Osteocyte (in vitro differentiated cells): ENCODE data around the gene EPAS1. TPM values are rescaled to one million over a fixed set of nuclear protein-coding genes. Genes with fewer than 3 reads are reported as not detected.

ENCODE experiments used
- DNase-seq: peaks from one replicate; pipeline ENCODE4 v3.0.0; 2021; ENCODE audit warnings: mixed read lengths; ENCODE audit not compliant: unreplicated experiment; ENCODE audit errors: extremely low spot score
- H3K27ac Mint-ChIP-seq: one replicate; pipeline ENCODE4 v1.8.0; 2021; ENCODE audit warnings: mild to moderate bottlenecking, mixed read lengths; ENCODE audit not compliant: unreplicated experiment
- H3K27me3 Mint-ChIP-seq: one replicate; pipeline ENCODE4 v1.8.0; 2021; ENCODE audit warnings: mixed read lengths; ENCODE audit not compliant: unreplicated experiment
- H3K36me3 Mint-ChIP-seq: one replicate; pipeline ENCODE4 v1.8.0; 2021; ENCODE audit warnings: mixed read lengths; ENCODE audit not compliant: unreplicated experiment
- H3K4me1 Mint-ChIP-seq: one replicate; pipeline ENCODE4 v1.8.0; 2021; ENCODE audit warnings: mixed read lengths; ENCODE audit not compliant: unreplicated experiment
- H3K4me3 Mint-ChIP-seq: one replicate; pipeline ENCODE4 v1.8.0; 2021; ENCODE audit warnings: mild to moderate bottlenecking, moderate library complexity, mixed read lengths; ENCODE audit not compliant: unreplicated experiment
- H3K9me3 Mint-ChIP-seq: one replicate; pipeline ENCODE4 v1.8.0; 2021; ENCODE audit warnings: mixed read lengths; ENCODE audit not compliant: unreplicated experiment
- total RNA-seq: library from RNA; stranded (reverse); gene quantifications from 2 replicates; pipeline ENCODE4 v1.2.1, GENCODE V29; 2021
- TF ChIP-seq, protein P1 (sequence below): fragments of 200-600 bp; sonication (generic); IDR thresholded peaks from 2 replicates; pipeline ENCODE4 v1.5.0; 2021; ENCODE audit warnings: antibody characterized with exemption, mild to moderate bottlenecking, moderate library complexity

The EPAS1 gene
- total RNA-seq, 1 donor from 2014 or later: 14.1 TPM

DNA sequence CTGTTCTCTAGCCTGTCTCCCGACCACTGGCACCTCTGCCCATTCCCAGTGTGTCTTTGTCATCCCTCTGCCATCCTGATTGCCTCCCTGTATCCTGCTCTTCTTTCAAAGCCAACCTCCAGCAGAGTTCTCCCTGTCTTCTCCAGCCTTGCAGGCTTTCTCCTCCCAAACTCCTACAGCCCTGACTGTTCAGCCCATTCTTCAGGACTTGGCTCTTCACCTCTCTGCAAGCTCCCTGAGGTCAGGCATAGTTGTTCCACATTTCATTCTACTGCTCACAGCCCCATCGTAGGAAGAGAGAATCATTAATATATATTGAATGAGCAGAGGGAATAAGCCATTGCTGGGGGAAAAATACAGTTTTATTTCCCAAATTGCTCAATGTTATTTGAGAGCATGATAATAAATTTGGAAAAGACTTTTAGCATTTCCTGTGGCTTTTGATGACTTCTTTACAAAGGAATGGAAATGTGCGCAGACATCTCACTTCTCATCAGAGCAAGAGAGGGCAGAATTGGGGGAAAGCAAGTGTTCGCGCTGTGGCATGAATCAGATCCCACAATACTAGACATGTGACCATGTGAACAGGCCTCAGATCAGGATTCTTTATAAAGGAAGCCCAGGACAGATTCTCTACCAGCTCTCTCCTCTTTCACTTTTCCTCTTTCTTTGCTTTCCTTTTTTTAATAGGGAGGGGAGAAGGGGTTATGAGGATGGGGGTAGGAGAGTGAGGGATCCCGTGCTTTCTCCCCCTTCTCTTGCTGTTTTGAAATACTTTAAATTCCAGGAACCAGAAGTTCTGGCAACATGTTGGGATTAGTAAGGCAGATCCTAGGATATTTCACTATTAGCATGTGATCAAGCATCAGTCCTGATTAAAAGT lies 37.4 kb downstream of the EPAS1 start:
- Mint-ChIP-seq H3K36me3 (no peaks in the 10 kb centered on the region), H3K4me3 (peak overlapping the region; percentile 46), H3K27ac (peak overlapping the region; percentile 96), H3K4me1 (peaks cover 68% of the 10 kb centered on the region), H3K27me3 (no peaks in the 10 kb centered on the region), H3K9me3 (no peaks in the 10 kb centered on the region)
- DNase-seq: no peak
- TF ChIP-seq, protein P1, sequence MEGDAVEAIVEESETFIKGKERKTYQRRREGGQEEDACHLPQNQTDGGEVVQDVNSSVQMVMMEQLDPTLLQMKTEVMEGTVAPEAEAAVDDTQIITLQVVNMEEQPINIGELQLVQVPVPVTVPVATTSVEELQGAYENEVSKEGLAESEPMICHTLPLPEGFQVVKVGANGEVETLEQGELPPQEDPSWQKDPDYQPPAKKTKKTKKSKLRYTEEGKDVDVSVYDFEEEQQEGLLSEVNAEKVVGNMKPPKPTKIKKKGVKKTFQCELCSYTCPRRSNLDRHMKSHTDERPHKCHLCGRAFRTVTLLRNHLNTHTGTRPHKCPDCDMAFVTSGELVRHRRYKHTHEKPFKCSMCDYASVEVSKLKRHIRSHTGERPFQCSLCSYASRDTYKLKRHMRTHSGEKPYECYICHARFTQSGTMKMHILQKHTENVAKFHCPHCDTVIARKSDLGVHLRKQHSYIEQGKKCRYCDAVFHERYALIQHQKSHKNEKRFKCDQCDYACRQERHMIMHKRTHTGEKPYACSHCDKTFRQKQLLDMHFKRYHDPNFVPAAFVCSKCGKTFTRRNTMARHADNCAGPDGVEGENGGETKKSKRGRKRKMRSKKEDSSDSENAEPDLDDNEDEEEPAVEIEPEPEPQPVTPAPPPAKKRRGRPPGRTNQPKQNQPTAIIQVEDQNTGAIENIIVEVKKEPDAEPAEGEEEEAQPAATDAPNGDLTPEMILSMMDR: no peak

DNA sequence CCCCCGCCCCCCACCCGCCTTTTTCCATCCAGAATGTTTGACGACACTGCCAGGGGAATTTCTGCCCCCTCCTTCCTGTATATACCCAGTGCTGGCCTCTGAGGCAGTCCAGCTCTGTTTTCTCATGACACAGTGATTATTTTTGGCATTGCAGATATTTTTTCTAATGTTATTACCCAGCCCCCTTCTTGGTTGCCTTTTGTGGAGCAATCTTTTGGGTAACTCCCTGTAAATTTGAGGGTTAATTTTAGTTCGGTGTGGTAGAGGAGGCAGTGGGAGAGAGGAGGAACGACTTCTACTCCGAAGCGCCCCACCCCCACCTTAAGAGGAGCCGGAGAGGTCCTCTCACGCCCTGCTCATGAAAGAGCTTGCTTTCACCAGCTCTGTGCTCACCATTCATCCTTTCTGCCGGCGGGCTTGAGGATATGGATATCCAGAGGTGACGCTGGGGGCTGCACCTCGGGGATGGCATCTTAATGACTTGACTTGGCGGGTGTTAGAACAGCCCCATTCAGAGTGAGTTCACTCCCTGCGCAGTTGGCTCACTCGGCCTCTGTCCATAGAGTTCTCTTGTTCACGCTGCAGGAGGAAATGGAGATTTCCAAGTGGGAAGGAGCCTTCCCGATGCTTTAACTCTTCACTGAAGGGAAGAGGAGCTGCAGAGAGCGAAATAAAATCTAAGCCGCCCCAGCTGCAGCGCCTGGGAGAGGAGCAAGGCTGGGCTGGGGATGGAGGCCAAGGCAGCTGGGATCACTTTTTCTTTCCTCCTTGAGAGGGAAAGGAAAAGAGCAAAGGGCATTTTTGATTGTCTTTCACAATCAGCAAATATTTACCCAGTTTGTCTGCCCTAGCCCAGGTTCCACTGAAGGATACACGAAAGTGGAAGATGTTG lies 38.4 kb downstream of the EPAS1 start:
- H3K4me1 Mint-ChIP-seq: peaks cover 61% of the 10 kb centered on the region
- H3K36me3 Mint-ChIP-seq: no peaks in the 10 kb centered on the region
- peak overlapping the region; percentile 96 for H3K27ac Mint-ChIP-seq
- no peaks in the 10 kb centered on the region for H3K27me3 Mint-ChIP-seq
- H3K9me3 Mint-ChIP-seq: no peaks in the 10 kb centered on the region
- DNase-seq: no peak
- TF ChIP-seq, protein P1: no peak
- peak overlapping the region; percentile 46 for H3K4me3 Mint-ChIP-seq

DNA sequence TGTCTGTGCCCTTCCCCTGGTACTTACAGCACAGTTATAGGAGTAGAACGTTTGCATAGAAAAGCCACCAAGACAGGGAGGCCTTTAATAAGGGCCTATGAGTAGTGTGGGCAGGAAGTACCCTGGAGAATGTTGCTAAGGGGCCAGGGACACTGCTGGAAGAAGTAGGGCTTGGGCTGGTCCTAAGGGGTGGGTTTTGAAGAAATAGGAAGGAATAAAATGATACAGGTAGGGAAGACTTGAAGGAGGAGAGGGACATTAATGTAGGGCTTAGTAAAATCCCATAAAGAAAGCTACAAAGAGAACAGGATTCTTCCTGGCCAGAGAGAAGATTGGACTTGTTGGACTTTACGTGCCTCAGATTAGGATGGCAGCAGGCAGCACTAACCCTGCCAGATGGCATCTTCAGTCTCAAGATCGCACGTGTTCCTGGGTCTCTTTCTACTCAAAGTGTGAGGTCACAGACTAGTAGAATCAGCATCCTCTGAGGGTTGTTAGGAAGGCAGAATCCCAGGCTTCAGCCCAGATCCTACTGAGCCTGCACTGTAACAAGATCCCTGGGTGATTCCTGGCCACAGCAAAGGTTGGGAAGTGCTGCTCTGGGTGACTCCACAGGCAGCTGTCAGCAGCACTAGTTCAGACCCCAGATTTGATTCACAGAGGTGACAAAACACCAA lies 39.2 kb downstream of the EPAS1 start:
- Mint-ChIP-seq H3K4me3 (peak overlapping the region; percentile 46), H3K9me3 (no peaks in the 10 kb centered on the region)

DNA sequence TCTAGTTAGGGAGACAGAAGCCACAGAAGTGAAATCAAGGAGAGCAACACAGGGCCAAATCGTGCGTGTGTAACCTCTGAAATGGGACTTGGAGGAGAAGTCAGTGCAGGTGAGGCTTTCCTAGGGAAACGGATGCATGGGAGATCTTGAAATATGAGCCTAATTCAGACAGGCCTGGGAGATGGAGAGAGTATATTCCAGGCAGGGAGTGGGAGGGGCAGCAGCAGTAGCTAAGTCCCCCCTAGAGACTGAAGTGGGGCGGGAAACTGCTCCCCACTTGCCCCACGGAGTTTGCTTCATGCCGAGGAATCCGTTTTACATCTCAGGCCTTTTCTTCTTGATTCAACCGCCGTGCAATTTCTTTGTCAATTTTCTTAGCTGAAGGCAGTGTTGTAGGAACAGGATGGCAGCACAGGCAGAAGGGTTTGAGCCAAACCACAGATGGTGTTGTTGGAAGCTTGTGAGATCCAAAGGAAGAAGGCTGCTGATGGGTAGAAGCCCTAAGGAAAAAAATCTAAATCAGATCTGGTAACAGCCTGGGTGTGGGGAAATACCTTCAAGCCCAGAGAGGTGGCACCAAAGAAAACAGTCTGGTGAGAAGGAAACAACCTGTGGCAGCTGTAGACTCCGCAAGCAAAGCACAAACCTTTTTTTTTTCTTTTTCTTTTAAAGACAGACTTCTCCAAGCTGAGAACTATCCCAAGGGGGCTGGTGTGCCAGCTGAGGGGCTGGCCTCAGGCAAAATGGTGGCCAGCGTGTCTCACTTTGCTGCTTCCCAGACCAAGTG lies 40.2 kb downstream of the EPAS1 start:
- Mint-ChIP-seq H3K27me3 (peaks cover 2% of the 10 kb centered on the region), H3K4me1 (peaks cover 46% of the 10 kb centered on the region), H3K36me3 (no peaks in the 10 kb centered on the region)

More for the DNA sequence above, 39.2 kb downstream of the EPAS1 start:
- DNase-seq: no peak
- TF ChIP-seq, protein P1: no peak
- peaks cover 53% of the 10 kb centered on the region for H3K4me1 Mint-ChIP-seq
- H3K27ac Mint-ChIP-seq: peak overlapping the region; percentile 96
- peaks cover 2% of the 10 kb centered on the region for H3K27me3 Mint-ChIP-seq
- H3K36me3 Mint-ChIP-seq: no peaks in the 10 kb centered on the region

More for the DNA sequence above, 40.2 kb downstream of the EPAS1 start:
- Mint-ChIP-seq H3K9me3 (no peaks in the 10 kb centered on the region), H3K27ac (peak overlapping the region; percentile 96), H3K4me3 (no peak overlapping the region)
- TF ChIP-seq, protein P1: no peak
- DNase-seq: no peak
